ENCODE results near the gene ABCA7.

Gene ABCA7, protein sequence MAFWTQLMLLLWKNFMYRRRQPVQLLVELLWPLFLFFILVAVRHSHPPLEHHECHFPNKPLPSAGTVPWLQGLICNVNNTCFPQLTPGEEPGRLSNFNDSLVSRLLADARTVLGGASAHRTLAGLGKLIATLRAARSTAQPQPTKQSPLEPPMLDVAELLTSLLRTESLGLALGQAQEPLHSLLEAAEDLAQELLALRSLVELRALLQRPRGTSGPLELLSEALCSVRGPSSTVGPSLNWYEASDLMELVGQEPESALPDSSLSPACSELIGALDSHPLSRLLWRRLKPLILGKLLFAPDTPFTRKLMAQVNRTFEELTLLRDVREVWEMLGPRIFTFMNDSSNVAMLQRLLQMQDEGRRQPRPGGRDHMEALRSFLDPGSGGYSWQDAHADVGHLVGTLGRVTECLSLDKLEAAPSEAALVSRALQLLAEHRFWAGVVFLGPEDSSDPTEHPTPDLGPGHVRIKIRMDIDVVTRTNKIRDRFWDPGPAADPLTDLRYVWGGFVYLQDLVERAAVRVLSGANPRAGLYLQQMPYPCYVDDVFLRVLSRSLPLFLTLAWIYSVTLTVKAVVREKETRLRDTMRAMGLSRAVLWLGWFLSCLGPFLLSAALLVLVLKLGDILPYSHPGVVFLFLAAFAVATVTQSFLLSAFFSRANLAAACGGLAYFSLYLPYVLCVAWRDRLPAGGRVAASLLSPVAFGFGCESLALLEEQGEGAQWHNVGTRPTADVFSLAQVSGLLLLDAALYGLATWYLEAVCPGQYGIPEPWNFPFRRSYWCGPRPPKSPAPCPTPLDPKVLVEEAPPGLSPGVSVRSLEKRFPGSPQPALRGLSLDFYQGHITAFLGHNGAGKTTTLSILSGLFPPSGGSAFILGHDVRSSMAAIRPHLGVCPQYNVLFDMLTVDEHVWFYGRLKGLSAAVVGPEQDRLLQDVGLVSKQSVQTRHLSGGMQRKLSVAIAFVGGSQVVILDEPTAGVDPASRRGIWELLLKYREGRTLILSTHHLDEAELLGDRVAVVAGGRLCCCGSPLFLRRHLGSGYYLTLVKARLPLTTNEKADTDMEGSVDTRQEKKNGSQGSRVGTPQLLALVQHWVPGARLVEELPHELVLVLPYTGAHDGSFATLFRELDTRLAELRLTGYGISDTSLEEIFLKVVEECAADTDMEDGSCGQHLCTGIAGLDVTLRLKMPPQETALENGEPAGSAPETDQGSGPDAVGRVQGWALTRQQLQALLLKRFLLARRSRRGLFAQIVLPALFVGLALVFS (N-terminal part only)

DNA sequence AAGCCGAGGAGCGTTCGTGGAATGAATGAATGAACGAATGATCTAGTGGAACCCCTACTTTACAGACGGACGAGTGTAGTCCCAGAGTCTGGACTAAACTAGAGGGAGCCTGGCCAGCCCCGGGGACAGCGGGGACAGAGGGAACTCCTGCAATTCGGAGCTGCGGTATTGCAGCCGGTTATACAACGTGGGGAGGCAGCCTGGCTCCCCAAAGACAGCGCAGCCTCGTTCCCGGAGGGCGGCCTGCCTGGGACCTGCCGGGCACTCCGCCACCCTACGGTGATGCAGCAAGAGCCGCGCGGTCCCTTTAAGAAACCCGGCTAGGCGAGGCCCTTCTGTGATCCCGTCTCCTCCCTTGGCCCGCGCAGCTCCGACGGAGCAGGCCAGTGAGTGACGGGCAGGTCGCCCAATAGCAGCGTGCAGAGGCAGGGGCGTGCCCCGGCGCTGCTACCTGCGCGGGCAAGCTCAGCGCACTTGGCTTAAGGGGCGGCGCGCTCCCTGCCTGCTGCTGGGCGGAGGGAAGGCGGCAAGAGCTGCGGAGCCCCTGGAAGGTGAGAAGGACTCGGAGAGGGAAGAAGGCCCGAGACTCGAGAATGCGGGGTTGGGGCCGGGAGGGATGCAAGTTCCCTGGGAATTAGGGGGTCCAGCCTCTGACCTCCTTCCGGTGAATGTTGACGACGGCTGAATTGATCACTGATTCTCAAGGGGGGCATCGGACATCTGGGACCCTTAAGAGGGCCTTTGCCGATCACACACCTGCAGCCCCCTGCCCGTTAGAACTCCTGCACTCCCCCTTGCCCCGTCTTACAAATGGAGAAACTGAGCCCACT is at the start of gene ABCA7:
TSS of gene ABCA7 (plus strand) at position 462 of the 830 bp plus-strand sequence. CDS start 1,255 bp downstream, outside the sequence.
- DNase-seq (ENCODE audit: low read depth in 2 of 2): peak; percentile 98 to 99

DNA sequence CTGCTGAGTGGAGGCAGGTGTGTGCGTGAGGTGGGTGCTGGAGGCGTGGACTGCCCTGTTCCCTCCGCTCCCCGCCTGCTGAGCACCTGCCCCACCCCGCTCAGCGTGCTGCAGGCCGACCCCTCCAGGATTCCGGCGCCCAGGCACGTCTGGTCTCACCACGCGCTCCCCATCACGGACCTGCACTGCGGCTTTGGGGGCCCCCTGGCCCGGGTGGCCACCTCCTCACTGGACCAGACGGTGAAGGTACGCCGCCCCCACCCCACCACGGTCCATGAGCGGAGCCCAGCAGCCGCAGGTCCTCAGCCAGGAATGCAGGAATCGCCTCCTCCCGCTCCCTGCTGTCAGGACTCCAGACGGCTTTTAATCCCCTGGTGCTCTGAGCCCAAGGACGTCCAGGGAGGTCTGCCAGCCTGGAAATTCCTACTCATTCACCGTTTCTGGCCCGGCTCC is 49.8 kb upstream of the ABCA7 start:
- no peak for DNase-seq (ENCODE audit: low read depth in 2 of 2)

DNA sequence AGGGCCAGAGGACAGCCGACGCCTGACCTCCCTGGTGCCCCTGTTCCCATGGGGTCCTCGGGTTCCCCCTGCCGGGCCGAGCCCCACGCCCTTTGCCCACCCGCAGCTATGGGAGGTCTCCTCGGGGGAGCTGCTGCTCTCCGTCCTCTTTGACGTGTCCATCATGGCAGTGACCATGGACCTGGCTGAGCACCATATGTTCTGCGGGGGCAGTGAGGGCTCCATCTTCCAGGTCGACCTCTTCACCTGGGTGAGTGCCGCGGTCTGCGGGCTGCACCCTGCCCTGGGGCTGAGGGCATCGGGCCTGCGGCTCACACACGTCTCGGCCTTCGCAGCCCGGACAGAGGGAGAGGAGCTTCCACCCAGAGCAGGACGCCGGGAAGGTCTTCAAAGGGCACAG is 49.2 kb upstream of the ABCA7 start:
- no peak for DNase-seq (ENCODE audit: low read depth in 2 of 2)

DNA sequence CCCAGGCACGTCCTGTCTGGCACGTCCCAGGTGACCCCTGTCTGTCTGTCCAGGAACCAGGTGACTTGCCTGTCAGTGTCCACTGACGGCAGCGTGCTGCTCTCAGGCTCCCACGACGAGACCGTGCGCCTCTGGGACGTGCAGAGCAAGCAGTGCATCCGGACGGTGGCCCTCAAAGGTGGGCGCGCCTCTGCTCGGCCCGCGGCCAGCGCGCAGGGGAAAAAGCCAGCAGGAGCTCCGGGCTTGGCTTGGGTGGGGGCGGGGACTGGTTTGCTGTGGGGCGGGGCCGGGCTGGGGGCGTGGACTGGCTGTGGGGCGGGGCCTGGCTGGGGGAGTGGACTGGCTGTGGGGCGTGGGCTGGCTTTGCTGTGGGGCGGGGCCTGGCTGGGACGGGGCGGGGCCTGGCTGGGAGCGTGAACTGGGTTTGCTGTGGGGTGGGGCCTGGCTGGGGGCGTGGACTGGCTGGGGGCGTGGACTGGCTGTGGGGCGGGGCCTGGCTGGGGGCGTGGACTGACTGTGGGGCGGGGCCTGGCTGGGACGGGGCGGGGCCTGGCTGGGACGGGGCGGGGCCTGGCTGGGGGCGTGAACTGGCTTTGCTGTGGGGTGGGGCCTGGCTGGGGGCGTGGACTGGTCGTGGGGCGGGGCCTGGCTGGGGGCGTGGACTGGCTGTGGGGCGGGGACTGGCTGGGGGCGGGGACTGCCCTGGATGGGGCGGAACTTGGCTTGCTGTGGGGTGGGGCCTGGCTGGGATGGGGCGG is 48.6 kb upstream of the ABCA7 start:
- peak; percentile 27 to 29 for DNase-seq (ENCODE audit: low read depth in 2 of 2)

DNA sequence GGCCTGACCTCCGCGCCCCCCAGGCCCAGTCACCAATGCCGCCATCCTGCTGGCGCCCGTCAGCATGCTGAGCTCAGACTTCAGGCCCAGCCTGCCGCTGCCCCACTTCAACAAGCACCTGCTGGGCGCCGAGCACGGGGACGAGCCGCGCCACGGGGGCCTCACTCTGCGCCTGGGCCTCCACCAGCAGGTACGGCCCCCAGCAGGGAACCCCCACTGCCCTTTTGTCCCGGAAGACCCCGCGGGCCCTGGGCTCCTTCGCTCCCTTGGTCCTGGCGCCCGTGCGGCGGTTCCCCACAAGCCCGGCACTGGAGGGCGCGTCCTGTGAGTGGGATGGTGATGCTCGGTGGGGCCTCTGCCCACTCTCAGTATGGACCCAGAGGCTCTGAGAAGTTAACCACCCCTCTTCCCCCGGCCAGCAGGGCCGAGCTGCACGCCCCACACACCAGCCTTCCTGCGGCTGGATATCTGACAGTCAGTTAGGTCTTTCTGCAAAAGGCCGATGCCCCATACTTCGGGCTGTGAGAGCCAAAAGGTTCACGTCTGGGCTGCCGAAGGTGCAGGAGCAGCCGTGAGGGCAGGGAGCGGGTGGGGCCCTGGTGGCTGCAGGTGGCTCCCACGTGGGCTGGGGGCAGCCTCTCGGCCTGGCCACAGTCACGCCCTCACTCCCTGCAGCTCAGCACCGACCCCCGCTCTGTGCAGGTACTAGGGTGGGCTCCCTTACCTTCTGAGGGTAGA is 47.8 kb upstream of the ABCA7 start:
- DNase-seq (ENCODE audit: low read depth in 2 of 2): no peak

DNA sequence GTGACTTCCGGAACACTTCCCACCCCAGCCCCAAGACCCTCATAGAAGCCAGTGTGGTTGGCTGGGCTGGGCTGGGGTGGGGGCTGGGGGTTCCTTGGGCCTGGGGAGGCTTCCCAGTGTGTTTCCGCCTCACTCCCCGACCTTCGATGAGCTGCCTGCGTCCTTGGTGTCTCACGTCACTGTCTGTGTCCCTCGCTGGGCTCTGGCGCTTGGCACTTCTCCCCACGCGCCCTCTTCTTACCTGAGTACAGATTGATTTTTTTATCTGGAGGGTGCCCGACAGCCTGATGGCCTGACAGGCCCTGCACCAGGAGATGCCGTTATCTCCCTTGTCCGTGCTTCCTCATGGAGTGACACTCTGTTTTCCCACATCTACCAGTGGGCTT is 47.2 kb upstream of the ABCA7 start:
- no peak for DNase-seq (ENCODE audit: low read depth in 2 of 2)

DNA sequence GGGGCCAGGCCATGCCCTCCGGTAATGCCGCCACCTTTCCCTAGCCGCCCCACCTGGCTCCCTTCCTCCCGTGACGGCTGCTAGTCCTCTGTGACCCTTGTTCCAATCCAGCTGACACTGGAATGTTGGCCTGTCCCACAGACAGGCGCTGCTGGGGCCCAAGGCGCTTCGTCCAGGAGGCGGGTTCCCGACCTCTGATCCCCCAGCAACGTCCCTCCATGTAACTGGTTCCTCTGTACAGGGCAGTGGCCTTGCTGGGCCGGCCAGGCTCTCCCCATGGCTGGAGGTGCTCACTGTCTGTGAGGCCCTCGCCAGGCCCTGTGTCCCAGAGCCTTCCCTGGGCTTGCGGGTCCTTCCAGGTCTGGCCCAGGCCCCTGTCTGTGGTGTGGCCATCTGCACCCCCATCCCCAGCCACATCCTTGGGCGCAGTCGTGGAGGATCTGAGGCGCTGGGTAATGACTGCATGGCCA is 46.5 kb upstream of the ABCA7 start:
- no peak for DNase-seq (ENCODE audit: low read depth in 2 of 2)

DNA sequence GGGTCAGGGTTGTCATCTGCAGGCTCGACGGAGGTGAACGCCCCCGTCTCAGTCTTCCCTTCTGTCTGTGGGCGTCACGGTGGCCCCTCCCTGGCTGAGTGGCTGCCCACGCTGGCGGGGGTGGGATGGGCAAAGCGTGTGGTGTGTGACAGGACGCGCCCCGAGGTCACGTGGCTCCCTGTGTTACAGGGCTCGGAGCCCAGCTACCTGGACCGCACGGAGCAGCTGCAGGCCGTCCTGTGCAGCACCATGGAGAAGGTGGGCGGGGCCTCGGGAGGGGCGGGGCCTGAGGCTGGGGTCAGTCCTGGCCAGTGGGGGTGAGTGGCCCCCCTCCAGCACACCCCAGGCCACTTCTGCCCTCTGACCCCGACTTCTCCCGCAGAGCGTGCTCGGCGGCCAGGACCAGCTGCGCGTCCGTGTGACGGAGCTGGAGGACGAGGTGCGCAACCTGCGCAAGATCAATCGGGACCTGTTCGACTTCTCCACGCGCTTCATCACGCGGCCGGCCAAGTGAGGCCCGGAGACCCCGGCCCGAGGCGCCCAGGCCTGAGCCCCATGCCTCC is 46.0 kb upstream of the ABCA7 start:
- no peak for DNase-seq (ENCODE audit: low read depth in 2 of 2)

DNA sequence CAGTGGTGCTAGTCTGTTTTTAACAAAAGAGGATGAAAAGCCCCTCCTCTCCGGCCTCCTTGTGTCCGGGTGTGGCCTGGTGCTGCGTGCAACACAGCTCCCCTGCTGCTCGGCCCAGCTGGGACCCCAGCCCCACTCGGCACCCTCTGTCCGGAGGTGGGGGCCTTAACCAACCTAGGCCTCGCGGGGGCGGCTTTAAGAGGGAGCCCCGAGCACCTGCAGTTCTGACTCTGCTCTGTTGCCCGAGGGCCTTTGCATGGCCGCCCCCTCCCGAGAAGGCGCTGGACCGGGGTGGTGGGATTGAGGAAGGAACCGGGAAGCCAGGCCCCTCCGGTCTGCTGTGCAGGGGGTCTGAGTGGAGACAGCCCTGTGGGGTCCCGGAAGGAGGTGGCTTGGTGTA is 45.4 kb upstream of the ABCA7 start:
- no peak for DNase-seq (ENCODE audit: low read depth in 2 of 2)

DNA sequence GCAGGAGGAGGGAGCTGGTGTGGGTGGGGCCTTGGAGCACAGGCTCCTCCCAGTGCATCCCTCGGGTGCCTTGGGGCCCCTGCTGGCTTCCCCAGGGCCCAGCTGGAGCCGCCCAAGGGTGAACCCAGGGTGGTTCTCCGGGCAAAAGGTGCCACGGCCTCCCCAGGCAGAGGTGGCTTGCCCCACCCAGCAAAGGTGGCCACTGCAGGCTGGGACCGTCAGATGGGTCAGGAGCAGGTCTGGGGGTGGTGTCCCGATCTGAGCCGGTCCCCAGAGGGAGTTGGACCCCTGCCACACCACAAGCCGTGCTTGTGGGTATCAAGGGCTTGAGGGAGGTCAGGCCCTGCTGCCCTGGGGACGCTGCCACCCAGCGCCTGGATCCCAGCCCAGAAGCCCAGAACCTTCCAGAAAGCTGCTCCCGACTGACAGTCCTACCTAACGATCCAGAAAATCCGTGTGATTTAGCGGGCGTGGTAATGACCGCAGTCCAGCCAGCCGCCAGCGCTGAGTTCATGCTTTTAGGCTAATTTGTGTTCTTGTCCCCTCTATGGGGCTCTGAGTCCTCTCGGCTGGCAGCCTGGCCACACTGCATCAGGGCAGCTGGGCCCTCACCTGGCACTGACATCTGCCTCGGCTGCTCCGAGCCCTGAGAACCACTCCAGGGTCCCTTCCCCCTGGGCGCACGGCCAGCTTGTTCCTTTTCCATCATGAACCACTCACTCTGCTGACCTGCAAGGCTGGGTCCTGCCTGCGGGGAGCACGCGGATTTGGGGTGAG is 44.7 kb upstream of the ABCA7 start:
- DNase-seq (ENCODE audit: low read depth in 2 of 2): no peak

DNA sequence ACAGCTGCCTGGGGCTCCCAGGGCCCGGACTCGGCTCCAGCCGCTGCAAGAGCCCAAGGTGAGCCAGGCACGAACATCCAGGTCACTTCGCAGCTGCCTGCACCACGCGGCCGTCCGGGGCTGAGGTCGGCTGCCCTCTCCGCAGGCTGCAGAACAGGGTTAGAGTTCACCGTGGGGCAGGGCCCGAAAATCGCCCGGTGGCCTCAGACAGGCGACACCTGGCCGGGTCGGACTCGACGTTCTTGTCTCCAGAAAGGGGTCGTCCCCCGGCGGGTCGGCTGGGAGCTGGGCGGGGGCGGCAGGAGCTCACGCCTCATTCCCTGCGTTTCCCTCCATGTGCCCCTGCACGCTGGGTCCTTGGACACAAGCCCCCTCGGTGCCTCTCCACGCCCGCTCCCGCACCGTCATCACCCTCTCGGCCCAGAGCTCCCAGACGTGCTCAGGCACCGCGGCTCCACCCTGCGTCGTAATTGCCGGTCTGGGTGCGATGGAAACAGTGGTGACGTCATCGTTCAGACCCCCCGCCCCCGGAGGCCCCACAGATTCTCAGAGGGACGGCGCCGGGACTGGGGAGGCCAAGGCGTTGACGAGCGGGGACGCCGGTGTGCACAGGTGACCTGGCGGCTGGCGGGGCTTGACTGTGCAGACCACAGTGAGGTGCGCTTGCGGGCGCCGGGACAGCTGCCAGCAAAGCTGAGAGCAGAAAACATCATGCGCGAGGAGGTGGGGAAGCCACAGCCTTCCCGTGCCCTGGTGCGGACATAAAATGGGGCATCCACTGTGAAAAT is 43.7 kb upstream of the ABCA7 start:
- peak; percentile 42 to 74 for DNase-seq (ENCODE audit: low read depth in 2 of 2)

DNA sequence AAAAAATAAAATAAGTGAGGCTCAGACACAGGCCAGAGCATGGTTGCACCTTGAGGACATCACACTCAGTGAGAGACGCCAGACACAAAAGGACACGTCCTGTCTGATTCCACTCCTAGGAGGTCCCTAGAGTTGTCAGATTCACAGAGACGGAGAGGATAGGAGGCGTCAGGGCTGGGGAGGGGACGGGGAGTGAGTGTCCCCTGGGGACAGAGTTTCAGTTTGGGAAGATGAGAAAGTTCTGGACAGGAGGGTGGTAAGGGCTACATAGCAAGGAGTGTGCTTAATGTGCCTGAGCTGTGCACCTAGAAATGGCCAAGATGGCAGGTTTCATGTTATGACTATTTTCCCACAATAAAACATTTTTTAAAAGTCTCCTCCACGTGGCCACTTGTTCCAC is 41.8 kb upstream of the ABCA7 start:
- DNase-seq (ENCODE audit: low read depth in 2 of 2): no peak

DNA sequence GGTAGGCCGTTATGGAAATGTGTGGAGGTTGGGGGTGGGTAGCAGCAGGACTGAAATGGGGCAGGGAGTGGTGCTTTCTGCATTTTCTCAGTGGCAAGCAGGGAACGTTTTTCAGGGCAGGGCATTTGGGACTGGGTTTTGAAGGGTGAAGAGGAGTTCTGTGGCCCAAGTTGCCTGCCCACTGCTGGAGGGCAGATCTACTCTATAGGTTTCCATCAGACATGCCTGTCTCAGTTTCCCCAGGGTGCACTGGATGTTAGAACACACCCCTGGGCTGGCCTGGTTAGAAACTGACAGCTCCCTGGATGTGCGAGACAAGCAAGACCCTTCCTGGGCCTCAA is 40.6 kb upstream of the ABCA7 start:
- no peak for DNase-seq (ENCODE audit: low read depth in 2 of 2)

DNA sequence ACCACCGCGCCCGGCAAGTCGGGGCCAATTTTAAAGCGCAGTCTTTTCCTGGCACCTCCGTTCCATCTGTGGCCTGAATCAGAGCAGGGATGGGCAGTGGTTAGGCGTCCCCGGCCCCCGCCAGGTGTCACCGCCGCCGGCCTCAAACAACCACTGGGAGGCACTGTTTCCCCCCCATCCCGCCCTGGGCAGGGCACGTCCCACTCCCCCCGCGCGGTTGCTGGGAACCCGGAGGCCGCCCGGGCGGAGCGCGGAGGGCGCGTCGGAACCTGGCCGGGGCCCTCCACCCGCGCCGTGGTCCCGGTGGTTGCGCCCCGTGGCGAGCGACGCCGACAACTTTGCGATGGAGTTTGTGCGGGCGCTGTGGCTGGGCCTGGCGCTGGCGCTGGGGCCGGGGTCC is 39.8 kb upstream of the ABCA7 start, which contains the start of gene GRIN3B:
TSS of gene GRIN3B (plus strand) at position 325 of the 400 bp plus-strand sequence. CDS start at position 344, 19 bp downstream.
- DNase-seq (ENCODE audit: low read depth in 2 of 2): peak; percentile 35 to 47

DNA sequence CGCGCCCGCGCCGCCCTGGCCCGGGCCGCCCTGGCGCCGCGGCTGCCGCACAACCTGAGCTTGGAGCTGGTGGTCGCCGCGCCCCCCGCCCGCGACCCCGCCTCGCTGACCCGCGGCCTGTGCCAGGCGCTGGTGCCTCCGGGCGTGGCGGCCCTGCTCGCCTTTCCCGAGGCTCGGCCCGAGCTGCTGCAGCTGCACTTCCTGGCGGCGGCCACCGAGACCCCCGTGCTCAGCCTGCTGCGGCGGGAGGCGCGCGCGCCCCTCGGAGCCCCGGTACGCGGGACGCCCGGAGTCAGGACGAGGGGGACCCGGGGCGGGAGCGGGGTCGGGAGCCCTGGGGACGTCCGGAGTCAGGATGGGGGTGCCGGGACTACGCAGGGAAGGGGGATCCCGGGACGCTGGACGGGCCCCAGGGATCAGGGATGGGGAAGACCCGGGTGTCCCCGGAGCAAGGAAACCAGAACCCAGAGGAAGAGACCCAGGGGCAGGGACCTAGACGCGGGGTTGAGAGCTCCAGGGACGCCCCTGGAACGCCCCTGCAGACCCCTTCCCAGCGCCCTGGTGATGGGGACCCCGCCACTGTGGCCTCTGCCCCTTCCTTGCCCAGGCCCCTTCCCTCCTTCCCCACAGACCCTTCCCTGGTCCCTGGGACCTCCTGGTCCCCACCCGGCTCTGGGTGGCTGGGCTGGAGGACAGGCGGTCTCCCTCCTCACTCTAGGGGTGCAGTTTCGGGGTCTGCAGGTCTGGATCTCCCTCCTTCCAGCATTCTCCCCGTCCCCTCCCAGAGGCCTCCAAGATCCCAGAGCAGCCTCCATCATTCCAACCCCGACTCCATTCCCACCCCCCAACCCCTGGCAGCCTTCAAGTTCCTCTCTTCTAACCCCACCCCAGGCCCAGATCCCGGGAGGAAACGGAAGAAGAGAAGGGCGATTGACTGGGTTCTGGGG is 39.0 kb upstream of the ABCA7 start:
- no peak for DNase-seq (ENCODE audit: low read depth in 2 of 2)

DNA sequence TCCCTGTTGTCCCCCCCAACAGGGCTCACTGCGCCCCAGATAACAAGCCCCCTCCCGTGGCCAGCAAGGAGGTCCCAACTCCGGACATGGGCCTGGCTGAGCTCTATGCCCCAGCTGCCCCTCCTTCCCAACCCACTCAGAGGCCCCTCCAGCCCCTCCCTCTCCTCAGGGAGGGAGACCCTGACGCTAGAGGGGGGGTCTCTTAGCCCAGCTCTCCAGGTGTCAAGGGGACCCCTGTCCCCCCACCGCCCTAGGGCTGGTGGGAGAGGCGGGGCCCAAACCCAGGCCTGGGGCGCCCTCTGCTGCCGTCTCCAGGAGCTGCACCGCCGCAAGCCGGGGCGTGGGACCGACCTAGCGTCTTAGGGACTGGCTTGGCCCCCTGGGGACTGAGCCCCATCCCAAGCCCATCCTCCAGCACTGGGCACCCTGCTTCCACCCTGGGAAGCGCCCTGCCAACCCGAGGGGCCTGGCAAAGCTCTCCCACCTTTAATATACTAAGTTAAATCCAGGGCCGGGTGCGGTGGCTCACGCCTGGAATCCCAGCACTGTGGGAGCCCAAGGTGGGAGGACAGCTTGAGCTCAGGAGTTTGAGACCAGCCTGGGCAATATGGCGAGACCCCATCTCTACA is 38.3 kb upstream of the ABCA7 start:
- peak; percentile 26 to 50 for DNase-seq (ENCODE audit: low read depth in 2 of 2)
